Activated CD4-positive, alpha-beta T cell treated with anti-CD3 and anti-CD28 coated beads, Interleukin-2, amount 10 ng/mL, durations not matched to agents 7 days and 5 days (primary cell): ENCODE results near the gene IGSF22. TPM values are rescaled to one million over a fixed set of nuclear protein-coding genes. Genes with fewer than 3 reads are reported as not detected.
"Not testable (repeated sequence)": the region's sequence is repeated elsewhere in the genome, so short reads cannot be mapped to it uniquely, and the experiment has no call there.

Experiments
- CTCF ChIA-PET: fragments of 350-600 bp; sonication (Branson Sonifier 250); formaldehyde crosslinking; loops from one replicate; lab custom pipeline; 2021; ENCODE audit warnings: antibody characterized with exemption; lab: Charles Lee
- POLR2A ChIA-PET: fragments of 350-600 bp; sonication (Branson Sonifier 250); formaldehyde crosslinking; loops from one replicate; lab custom pipeline; 2021; ENCODE audit warnings: antibody characterized with exemption; lab: Charles Lee
- DNase-seq: peaks from one replicate; pipeline ENCODE4 v3.0.0-alpha.2; 2020
- H3K27ac Mint-ChIP-seq: one replicate; pipeline ENCODE4 v1.8.0; 2021; ENCODE audit warnings: mild to moderate bottlenecking, moderate library complexity, mixed read lengths
- H3K27me3 Mint-ChIP-seq: one replicate; pipeline ENCODE4 v1.8.0; 2021; ENCODE audit warnings: mixed read lengths
- H3K36me3 Mint-ChIP-seq: one replicate; pipeline ENCODE4 v1.8.0; 2021; ENCODE audit warnings: low read depth, mixed read lengths
- H3K4me1 Mint-ChIP-seq: one replicate; pipeline ENCODE4 v1.8.0; 2021; ENCODE audit warnings: mixed read lengths
- H3K4me3 Mint-ChIP-seq: one replicate; pipeline ENCODE4 v1.8.0; 2021; ENCODE audit warnings: mild to moderate bottlenecking, moderate library complexity, mixed read lengths
- H3K9me3 Mint-ChIP-seq: one replicate; pipeline ENCODE4 v1.8.0; 2021; ENCODE audit warnings: mixed read lengths
- total RNA-seq, 2 experiments: library from RNA; stranded (reverse); gene quantifications; one replicate each; pipeline ENCODE4 v1.2.3, GENCODE V29; 2021

IGSF22 gene
- total RNA-seq, 2 experiments from 2014 or later, result 0.05 TPM; not detected in 1

DNA sequence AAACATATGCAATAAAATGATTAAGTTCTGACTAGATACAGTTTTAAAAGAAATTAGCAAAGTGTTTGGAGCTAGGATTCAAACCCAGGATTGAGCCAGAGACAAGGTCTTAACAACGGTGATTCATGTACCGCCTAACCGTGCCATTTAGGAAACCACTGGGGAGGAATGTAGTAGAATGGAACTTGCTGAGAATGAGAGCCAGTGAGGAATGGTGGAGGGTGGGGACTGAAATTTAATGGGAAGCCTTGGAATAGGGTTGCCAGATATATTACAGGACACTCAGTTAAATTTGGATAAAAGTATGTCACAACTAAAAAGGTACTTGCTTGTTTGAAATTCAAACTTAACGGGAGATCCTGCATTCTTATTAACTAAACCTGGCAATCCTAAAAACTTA lies 57.9 kb downstream of the IGSF22 start:
- Mint-ChIP-seq H3K27ac (no peak overlapping the region), H3K9me3 (no peaks in the 10 kb centered on the region), H3K27me3 (peaks cover 18% of the 10 kb centered on the region), H3K36me3 (no peaks in the 10 kb centered on the region), H3K4me3 (no peak overlapping the region), H3K4me1 (peaks cover 40% of the 10 kb centered on the region)
- DNase-seq, result no peak
- CTCF ChIA-PET, result no interaction called here
- POLR2A ChIA-PET, result no interaction called here

- H3K4me3 Mint-ChIP-seq, POLR2A ChIA-PET, H3K9me3 Mint-ChIP-seq, H3K36me3 Mint-ChIP-seq, DNase-seq, CTCF ChIA-PET: not testable (repeated sequence)
- Mint-ChIP-seq H3K4me1 (peaks cover 27% of the 10 kb centered on the region), H3K27me3 (peaks cover 37% of the 10 kb centered on the region), H3K27ac (peak overlapping the region; percentile 57)
Observed at GRCh38 chr11:18665353-18665872, 60.6 kb downstream of the IGSF22 start.

DNA sequence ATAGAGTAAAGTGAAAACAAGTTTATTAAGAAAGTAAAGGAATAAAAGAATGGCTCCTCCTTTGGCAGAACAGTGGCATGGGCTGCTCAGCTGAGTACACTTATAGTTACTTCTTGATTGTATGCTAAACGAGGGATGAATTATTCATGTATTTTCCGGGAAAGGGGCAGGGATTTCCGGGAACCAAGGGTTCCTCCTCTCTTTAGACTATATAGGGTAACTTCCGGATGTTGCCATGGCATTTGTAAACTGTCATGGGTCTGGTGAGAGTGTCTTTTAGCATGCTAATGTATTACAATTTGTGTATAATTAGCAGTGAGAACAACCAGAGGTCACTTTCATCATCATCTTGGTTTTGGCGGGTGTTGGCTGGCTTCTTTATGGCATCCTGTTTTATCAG lies 68.3 kb downstream of the IGSF22 start:
- H3K9me3 Mint-ChIP-seq, result peaks cover 4% of the 10 kb centered on the region
- DNase-seq, result no peak
- H3K27ac Mint-ChIP-seq, result no peak overlapping the region
- H3K4me1 Mint-ChIP-seq, result no peaks in the 10 kb centered on the region
- ChIA-PET POLR2A (no interaction called here), CTCF (no interaction called here)
- H3K4me3 Mint-ChIP-seq, result no peak overlapping the region
- H3K36me3 Mint-ChIP-seq, result no peaks in the 10 kb centered on the region
- H3K27me3 Mint-ChIP-seq, result peaks cover 22% of the 10 kb centered on the region

Other genes with a start within 250 kb of the IGSF22 start
- 10 to 100 TPM; 33.1 to 53.9 TPM for gene TSG101, start 199.2 kb downstream of the IGSF22 start, total RNA-seq
- 10 to 100 TPM; 12.1 to 12.2 TPM for gene UEVLD, start 137.5 kb downstream of the IGSF22 start, total RNA-seq
- gene MISFA, start 126.4 kb downstream of the IGSF22 start, total RNA-seq, result 1 to 10 TPM in 1 of 2 experiments, under 1 TPM in 1; 0.67 to 1.9 TPM
- 10 to 100 TPM; 26.9 to 31.0 TPM for gene SPTY2D1, start 91.8 kb downstream of the IGSF22 start, total RNA-seq
- gene TMEM86A, start 27.4 kb downstream of the IGSF22 start, total RNA-seq, result under 1 TPM; 0.25 to 0.42 TPM
- gene PTPN5, start 65.6 kb upstream of the IGSF22 start, total RNA-seq, result not detected
- not detected for gene MRGPRX1, start 213.2 kb upstream of the IGSF22 start, total RNA-seq